Measurements from ENCODE around the gene PFDN4. TPM values are rescaled to one million over a fixed set of nuclear protein-coding genes. Genes with fewer than 3 reads are reported as not detected.

PFDN4 gene
- total RNA-seq, 1 donor from 2014 or later: 83.5 TPM

GRCh38 chr20:54166987-54167662 is 40.8 kb upstream of the PFDN4 start:
- FAIRE-seq (no peak), DNase-seq (ENCODE audit: low read depth) (no peak)
- Histone ChIP-seq H3K27me3 (ENCODE audit: control insufficient read depth, insufficient read depth, low read length) (no peaks in the 10 kb centered on the region), H3K4me3 (ENCODE audit: low read depth, low read length) (no peak overlapping the region), H3K36me3 (ENCODE audit: control insufficient read depth, insufficient read depth, low read length) (no peaks in the 10 kb centered on the region)
- TF ChIP-seq CTCF (IDR thresholded peaks at IDR 0.05; ENCODE audit: insufficient read depth, low read length, severe bottlenecking): no peak

- peak; percentile 85 for DNase-seq (ENCODE audit: low read depth)
Measured at GRCh38 chr20:54167909-54168872, 39.7 kb upstream of the PFDN4 start.

GRCh38 chr20:54168961-54169862 is 38.7 kb upstream of the PFDN4 start:
- FAIRE-seq (no peak), DNase-seq (ENCODE audit: low read depth) (peak; percentile 51)
- TF ChIP-seq CTCF (IDR thresholded peaks at IDR 0.05; ENCODE audit: insufficient read depth, low read length, severe bottlenecking): no peak
- H3K27me3 ChIP-seq (ENCODE audit: control insufficient read depth, insufficient read depth, low read length): peaks cover 5% of the 10 kb centered on the region
- H3K4me3 ChIP-seq (ENCODE audit: low read depth, low read length): no peak overlapping the region
- H3K36me3 ChIP-seq (ENCODE audit: control insufficient read depth, insufficient read depth, low read length): no peaks in the 10 kb centered on the region

More at GRCh38 chr20:54167909-54168872, 39.7 kb upstream of the PFDN4 start:
- no peak for FAIRE-seq
- no peaks in the 10 kb centered on the region for H3K36me3 ChIP-seq (ENCODE audit: control insufficient read depth, insufficient read depth, low read length)
- no peak overlapping the region for H3K4me3 ChIP-seq (ENCODE audit: low read depth, low read length)
- TF ChIP-seq CTCF (IDR thresholded peaks at IDR 0.05; ENCODE audit: insufficient read depth, low read length, severe bottlenecking): no peak
- no peaks in the 10 kb centered on the region for H3K27me3 ChIP-seq (ENCODE audit: control insufficient read depth, insufficient read depth, low read length)

- TF ChIP-seq CTCF (IDR thresholded peaks at IDR 0.05; ENCODE audit: insufficient read depth, low read length, severe bottlenecking): no peak
- H3K36me3 ChIP-seq (ENCODE audit: control insufficient read depth, insufficient read depth, low read length): no peaks in the 10 kb centered on the region
- no peak for DNase-seq (ENCODE audit: low read depth)
- no peak for FAIRE-seq
- H3K4me3 ChIP-seq (ENCODE audit: low read depth, low read length): no peak overlapping the region
- H3K27me3 ChIP-seq (ENCODE audit: control insufficient read depth, insufficient read depth, low read length): peaks cover 5% of the 10 kb centered on the region
Measured at GRCh38 chr20:54170026-54170471, 37.8 kb upstream of the PFDN4 start.

GRCh38 chr20:54170963-54171362 is 36.9 kb upstream of the PFDN4 start:
- no peaks in the 10 kb centered on the region for H3K36me3 ChIP-seq (ENCODE audit: control insufficient read depth, insufficient read depth, low read length)
- H3K4me3 ChIP-seq (ENCODE audit: low read depth, low read length): no peak overlapping the region
- no peak for TF ChIP-seq CTCF (IDR thresholded peaks at IDR 0.05; ENCODE audit: insufficient read depth, low read length, severe bottlenecking)
- no peak for FAIRE-seq
- peaks cover 5% of the 10 kb centered on the region for H3K27me3 ChIP-seq (ENCODE audit: control insufficient read depth, insufficient read depth, low read length)
- DNase-seq (ENCODE audit: low read depth): no peak

Data from bronchial epithelial cell (primary cell).